22Rv1 (cell line): ENCODE results near the gene HOXC12.

Experiments used
- CTCF ChIP-seq: fragments of 450-650 bp; IDR thresholded peaks from 2 replicates; pipeline ENCODE4 v1.5.1; 2017; ENCODE audit warnings: mild to moderate bottlenecking
- ZFX ChIP-seq: fragments of 450-650 bp; IDR thresholded peaks from 2 replicates; pipeline ENCODE4 v1.6.1; 2017; ENCODE audit warnings: antibody characterized with exemption, borderline replicate concordance

- no peak for TF ChIP-seq CTCF
- TF ChIP-seq ZFX = no peak
These were observed 16.2 kb upstream of the HOXC12 start, which contains the start of gene HOXC13 for GRCh38 chr12:53938326-53939140.
